HepG2 (cell line): ENCODE data around the gene PANK1. TPM values are rescaled to one million over a fixed set of nuclear protein-coding genes. Genes with fewer than 3 reads are reported as not detected.

Experiments
- ATAC-seq: fragments of 200-7000 bp; cut with Tn5 transposase; 3 replicates; pipeline ENCODE4 v1.9.1; 2020; ENCODE audit warnings: mild to moderate bottlenecking, moderate library complexity
- BruUV-seq: library from RNA; stranded (reverse); fragments of 400-500 nt; replicated peaks from 2 replicates; lab custom pipeline; 2021; lab: Mats Ljungman, UMichigan
- CTCF ChIA-PET: fragments of 300-600 bp; formaldehyde crosslinking; extraction: SDS; loops from one replicate; lab custom pipeline; 2021; ENCODE audit warnings: low total read pairs, inconsistent platforms, low intra/inter-chr PET ratio; lab: Yijun Ruan, JAX
- POLR2A ChIA-PET: fragments of 350-600 bp; sonication (Branson Sonifier 250); formaldehyde crosslinking; loops from one replicate; lab custom pipeline; 2020; ENCODE audit warnings: antibody characterized with exemption, inconsistent platforms; lab: Yijun Ruan, JAX
- DNase-seq: peaks from one replicate; pipeline ENCODE4 v3.0.0-alpha.2; 2015; ENCODE audit warnings: low spot score
- FAIRE-seq: peaks from 3 replicates; lab custom pipeline; 2011; peaks lifted over from hg19 to GRCh38; lab: Jason Lieb, UNC
- H2AFZ ChIP-seq: one replicate; pipeline ENCODE4 v1.6.1; 2011; ENCODE audit warnings: low read length, inconsistent platforms
- H3K27ac ChIP-seq: fragments of 300-600 bp; 3 replicates; pipeline ENCODE4 v1.8.0; 2011; ENCODE audit warnings: mixed run types, mild to moderate bottlenecking, mixed read lengths, low read length, inconsistent platforms; ENCODE audit not compliant: insufficient read depth; ENCODE audit errors: extremely low read length
- H3K27me3 ChIP-seq, 2 experiments: fragments of 200-600 bp in 1 of 2; 2 replicates in 1 of 2; 3 replicates in 1 of 2; pipeline versions ENCODE4 v1.6.0 to v1.8.0; 2011; ENCODE audit warnings: low read length in 2 of 2, mild to moderate bottlenecking in 2 of 2, moderate library complexity in 2 of 2, inconsistent platforms in 1 of 2; ENCODE audit not compliant: insufficient read depth in 2 of 2, control insufficient read depth in 1 of 2
- H3K36me3 ChIP-seq, 2 experiments: fragments of 200-600 bp in 1 of 2; replicated peaks in 1 of 2; 2 replicates in 1 of 2; 3 replicates in 1 of 2; pipeline versions ENCODE4 v1.5.1 to v1.8.0; 2011; ENCODE audit warnings: low read length in 2 of 2, inconsistent platforms in 1 of 2; ENCODE audit not compliant: insufficient read depth in 2 of 2, control insufficient read depth in 1 of 2
- H3K4me1 ChIP-seq: 2 replicates; pipeline ENCODE4 v1.5.1; 2012; ENCODE audit warnings: low read length, inconsistent platforms; ENCODE audit not compliant: insufficient read depth
- H3K4me2 ChIP-seq: 2 replicates; pipeline ENCODE4 v1.6.0; 2011; ENCODE audit warnings: low read depth, low read length, inconsistent platforms
- H3K4me3 ChIP-seq, 3 experiments: fragments of 200-600 bp in 1 of 3; sonication (generic), shearing (Covaris generic) in 1 of 3; replicated peaks in 1 of 3; 2 replicates each; pipeline ENCODE4 v1.5.1; 2011 to 2016; ENCODE audit warnings: low read length in 3 of 3, inconsistent platforms in 2 of 3, low read depth in 2 of 3, mild to moderate bottlenecking in 2 of 3, control low read depth in 1 of 3, mixed read lengths in 1 of 3; ENCODE audit not compliant: insufficient read depth in 1 of 3
- H3K79me2 ChIP-seq: one replicate; pipeline ENCODE4 v1.6.1; 2011; ENCODE audit warnings: low read length, inconsistent platforms; ENCODE audit not compliant: insufficient read depth
- H3K9ac ChIP-seq: 2 replicates; pipeline ENCODE4 v1.6.0; 2011; ENCODE audit warnings: mild to moderate bottlenecking, low read depth, low read length, inconsistent platforms; ENCODE audit not compliant: insufficient read depth
- H3K9me3 ChIP-seq: 2 replicates; pipeline ENCODE4 v1.5.1; 2012; ENCODE audit warnings: mild to moderate bottlenecking, low read length
- H4K20me1 ChIP-seq: 2 replicates; pipeline ENCODE4 v1.6.0; 2011; ENCODE audit warnings: inconsistent platforms, mild to moderate bottlenecking, low read length, moderate library complexity; ENCODE audit not compliant: insufficient read depth
- CENPT ChIP-seq: sonication (generic); formaldehyde crosslinking; IDR thresholded peaks from 2 replicates; pipeline ENCODE4 v1.8.0; 2022; ENCODE audit warnings: low read depth, mild to moderate bottlenecking, moderate library complexity, missing genetic modification reagents
- GABPA ChIP-seq, 2 experiments: IDR thresholded peaks; 2 replicates each; pipeline ENCODE4 v1.6.1; 2011 to 2016; ENCODE audit warnings: low read depth in 2 of 2, low read length in 1 of 2, missing biosample characterization in 1 of 2, missing genetic modification characterization in 1 of 2
- GMEB1 ChIP-seq: sonication (generic); formaldehyde crosslinking; IDR thresholded peaks from 2 replicates; pipeline ENCODE4 v1.5.1; 2020; ENCODE audit warnings: missing genetic modification reagents, mild to moderate bottlenecking, borderline replicate concordance
- ISX ChIP-seq: sonication (generic); formaldehyde crosslinking; conservative IDR thresholded peaks from 2 replicates; pipeline ENCODE4 v1.5.0; 2020; ENCODE audit warnings: missing genetic modification reagents
- KDM3A ChIP-seq: IDR thresholded peaks from 2 replicates; pipeline ENCODE4 v1.6.1; 2018; ENCODE audit warnings: low read depth, missing compliant biosample characterization
- LCORL ChIP-seq, 2 experiments: fragments of 450-650 bp in 1 of 2; sonication (generic) in 1 of 2; formaldehyde crosslinking in 1 of 2; IDR thresholded peaks; 2 replicates each; pipeline versions ENCODE4 v1.5.0 to v1.6.1; 2017 to 2020; ENCODE audit warnings: antibody characterized with exemption in 1 of 2, missing genetic modification reagents in 1 of 2
- NFYC ChIP-seq: IDR thresholded peaks from 2 replicates; pipeline ENCODE4 v1.6.1; 2016; ENCODE audit warnings: missing genetic modification reagents, missing compliant biosample characterization
- NR0B2 ChIP-seq: sonication (generic); formaldehyde crosslinking; IDR thresholded peaks from 2 replicates; pipeline ENCODE4 v1.4.0; 2020; ENCODE audit warnings: mild to moderate bottlenecking, missing genetic modification reagents
- PAWR ChIP-seq: sonication (generic); formaldehyde crosslinking; IDR thresholded peaks from 2 replicates; pipeline ENCODE4 v1.4.0; 2020; ENCODE audit warnings: missing genetic modification reagents, mild to moderate bottlenecking, borderline replicate concordance
- PRMT3 ChIP-seq: sonication (generic); formaldehyde crosslinking; IDR thresholded peaks from 2 replicates; pipeline ENCODE4 v1.8.1; 2022; ENCODE audit warnings: low read depth, mild to moderate bottlenecking, moderate library complexity, missing genetic modification reagents, borderline replicate concordance
- RARG ChIP-seq: sonication (generic); formaldehyde crosslinking; IDR thresholded peaks from 2 replicates; pipeline ENCODE4 v1.4.0; 2020; ENCODE audit warnings: low read depth, mild to moderate bottlenecking, missing genetic modification reagents
- SALL2 ChIP-seq: sonication (generic); formaldehyde crosslinking; IDR thresholded peaks from 2 replicates; pipeline ENCODE4 v1.8.1; 2023; ENCODE audit warnings: mild to moderate bottlenecking, missing genetic modification reagents, inconsistent platforms
- SMC3 ChIP-seq: IDR thresholded peaks from 2 replicates; pipeline ENCODE4 v1.6.1; 2011; ENCODE audit warnings: low read length, improper control_type of control experiment
- YEATS2 ChIP-seq: sonication (generic); formaldehyde crosslinking; IDR thresholded peaks from 2 replicates; pipeline ENCODE4 v1.4.0; 2020; ENCODE audit warnings: missing genetic modification reagents, borderline replicate concordance
- ZNF326 ChIP-seq: sonication (generic); formaldehyde crosslinking; IDR thresholded peaks from 2 replicates; pipeline ENCODE4 v1.4.0; 2020; ENCODE audit warnings: missing genetic modification reagents, borderline replicate concordance
- ZNF7 ChIP-seq: IDR thresholded peaks from 2 replicates; pipeline ENCODE4 v1.6.1; 2016; ENCODE audit warnings: missing biosample characterization, missing genetic modification reagents
- WGBS: methylation state at CpG from one replicate; pipeline ENCODE4 v1.1.6; 2017; ENCODE audit warnings: low lambda C conversion rate; 5-methylcytosine and 5-hydroxymethylcytosine counted together
- in situ Hi-C: cut with HindIII; loops from 2 replicates; pipeline ENCODE4 v1.10.0; 2017; ENCODE audit warnings: low pct_unique_long_range_greater_than_20kb; ENCODE audit not compliant: extremely low pct_ligation_motif_present
- intact Hi-C: fragments of 100-400 bp; cut with micrococcal nuclease; formaldehyde crosslinking; loops from one replicate; pipeline ENCODE4 v1.10.0; 2022; ENCODE audit not compliant: unreplicated experiment
- polyA plus RNA-seq, 8 experiments: library from polyadenylated mRNA; depleted of rRNA in 3 of 8; stranded (reverse) in 7 of 8; unstranded in 1 of 8; fragments of >200 nt; fragmentation: Illumina TruSeq in 4 of 8; extraction: Trizol in 4 of 8; gene quantifications; 2 replicates each; pipeline versions ENCODE4 v1.2.1 to v1.2.3, GENCODE V29; 2011 to 2016; ENCODE audit warnings: low read depth in 4 of 8, missing spikeins in 1 of 8, mixed read lengths in 1 of 8; ENCODE audit not compliant: insufficient read depth in 1 of 8
- total RNA-seq, 5 experiments: library from RNA; depleted of rRNA; stranded (reverse); fragments of >200 nt; fragmentation: Illumina TruSeq; extraction: Trizol; gene quantifications; 2 replicates each; pipeline ENCODE4 v1.2.3, GENCODE V29; 2016; ENCODE audit warnings: low read depth in 1 of 5
- TF ChIP-seq, protein P1 (sequence below): sonication (generic); formaldehyde crosslinking; IDR thresholded peaks from 2 replicates; pipeline ENCODE4 v1.4.0; 2020; ENCODE audit warnings: mild to moderate bottlenecking, missing genetic modification reagents, borderline replicate concordance

Gene PANK1
- total and polyA plus RNA-seq, 2 of the 13 experiments (the other 11 are each of a cell fraction or from before 2014, with no cell fraction given): 18.2 to 33.3 TPM

- Histone ChIP-seq H3K36me3 (no peaks in the 10 kb centered on the region), H2AFZ (no peak overlapping the region), H3K27me3 (no peaks in the 10 kb centered on the region), H3K9me3 (no peaks in the 10 kb centered on the region), H3K9ac (no peak overlapping the region), H3K4me2 (no peak overlapping the region), H3K27ac (no peak overlapping the region), H3K4me3 (no peak overlapping the region), H3K4me1 (peaks cover 27% of the 10 kb centered on the region), H4K20me1 (no peaks in the 10 kb centered on the region), H3K79me2 (no peaks in the 10 kb centered on the region)
- ChIA-PET CTCF (no interaction called here), POLR2A (no interaction called here)
- ATAC-seq (no peak), DNase-seq (no peak), FAIRE-seq (no peak)
- TF ChIP-seq PRMT3 (CRISPR knock-in tag) (no peak), SALL2 (CRISPR knock-in tag) (no peak), SMC3 (no peak), RARG (CRISPR knock-in tag) (no peak), NFYC (no peak), ISX (no peak), GMEB1 (CRISPR knock-in tag) (no peak), CENPT (CRISPR knock-in tag) (no peak), YEATS2 (CRISPR knock-in tag) (no peak), LCORL (IDR thresholded peaks at IDR 0.05) (no peak), LCORL (CRISPR knock-in tag; IDR thresholded peaks at IDR 0.05) (no peak), KDM3A (CRISPR knock-in tag) (no peak), NR0B2 (no peak), ZNF7 (CRISPR knock-in tag) (no peak), PAWR (CRISPR knock-in tag) (no peak), GABPA (IDR thresholded peaks at IDR 0.05; ENCODE audit: low read depth, low read length) (no peak), GABPA (CRISPR knock-in tag; IDR thresholded peaks at IDR 0.05; ENCODE audit: low read depth) (no peak), ZNF326 (CRISPR knock-in tag) (no peak)
- TF ChIP-seq, protein P1, sequence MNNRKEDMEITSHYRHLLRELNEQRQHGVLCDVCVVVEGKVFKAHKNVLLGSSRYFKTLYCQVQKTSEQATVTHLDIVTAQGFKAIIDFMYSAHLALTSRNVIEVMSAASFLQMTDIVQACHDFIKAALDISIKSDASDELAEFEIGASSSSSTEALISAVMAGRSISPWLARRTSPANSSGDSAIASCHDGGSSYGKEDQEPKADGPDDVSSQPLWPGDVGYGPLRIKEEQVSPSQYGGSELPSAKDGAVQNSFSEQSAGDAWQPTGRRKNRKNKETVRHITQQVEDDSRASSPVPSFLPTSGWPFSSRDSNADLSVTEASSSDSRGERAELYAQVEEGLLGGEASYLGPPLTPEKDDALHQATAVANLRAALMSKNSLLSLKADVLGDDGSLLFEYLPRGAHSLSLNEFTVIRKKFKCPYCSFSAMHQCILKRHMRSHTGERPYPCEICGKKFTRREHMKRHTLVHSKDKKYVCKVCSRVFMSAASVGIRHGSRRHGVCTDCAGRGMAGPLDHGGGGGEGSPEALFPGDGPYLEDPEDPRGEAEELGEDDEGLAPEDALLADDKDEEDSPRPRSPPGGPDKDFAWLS (CRISPR knock-in tag): no peak
- intact Hi-C loops (no loop called here), in situ Hi-C loops (no loop called here)
- BruUV-seq: no TSS peak
- 60% methylated on average over 3 of the region's 3 CpGs for WGBS
Observed at GRCh38 chr10:89576022-89576421, 69.0 kb downstream of the PANK1 start.
